Tibial artery (tissue), 4 donors: ENCODE data around the gene GJC1.

Experiments used
- DNase-seq, 2 donors: peaks; one replicate each; pipeline ENCODE4 v3.0.0-alpha.2; 2019
- H3K27ac ChIP-seq, 2 donors: fragments of 200-600 bp; sonication (generic) in 1 of 2; 1 replicate in 1 of 2; 2 replicates in 1 of 2; pipeline ENCODE4 v1.5.1; 2018 to 2019; ENCODE audit warnings: mild to moderate bottlenecking in 1 of 2
- H3K27me3 ChIP-seq, 2 donors: fragments of 200-600 bp; sonication (generic) in 1 of 2; one replicate each; pipeline versions ENCODE4 v1.5.1 to v1.6.0; 2016 to 2019
- H3K36me3 ChIP-seq, 3 donors: fragments of 200-600 bp; sonication (generic) in 2 of 3; one replicate each; pipeline ENCODE4 v1.5.1; 2016 to 2019; ENCODE audit warnings: mild to moderate bottlenecking in 2 of 3
- H3K4me1 ChIP-seq, 4 donors: fragments of 200-600 bp; sonication (generic) in 2 of 4; 1 replicate in 3 of 4; 2 replicates in 1 of 4; pipeline ENCODE4 v1.5.1; 2016 to 2019
- H3K4me3 ChIP-seq, 2 donors: fragments of 200-600 bp; sonication (generic) in 1 of 2; 1 replicate in 1 of 2; 2 replicates in 1 of 2; pipeline ENCODE4 v1.5.1; 2018 to 2019; ENCODE audit warnings: mild to moderate bottlenecking in 2 of 2
- H3K9me3 ChIP-seq, 3 donors: fragments of 200-600 bp; sonication (generic) in 1 of 3; one replicate each; pipeline ENCODE4 v1.5.1; 2016 to 2019
- CTCF ChIP-seq, 2 experiments: fragments of 200-600 bp in 1 of 2; fragments of 450-650 bp in 1 of 2; IDR thresholded peaks; one replicate each; pipeline ENCODE4 v1.5.1; 2017 to 2019; ENCODE audit warnings: antibody characterized with exemption in 2 of 2, mild to moderate bottlenecking in 1 of 2, moderate library complexity in 1 of 2
- intact Hi-C: fragments of 100-400 bp; cut with DNase I; formaldehyde crosslinking; loops from one replicate; pipeline ENCODE4 v1.15.0; 2023; ENCODE audit warnings: low total_unique reads

Gene GJC1

DNA sequence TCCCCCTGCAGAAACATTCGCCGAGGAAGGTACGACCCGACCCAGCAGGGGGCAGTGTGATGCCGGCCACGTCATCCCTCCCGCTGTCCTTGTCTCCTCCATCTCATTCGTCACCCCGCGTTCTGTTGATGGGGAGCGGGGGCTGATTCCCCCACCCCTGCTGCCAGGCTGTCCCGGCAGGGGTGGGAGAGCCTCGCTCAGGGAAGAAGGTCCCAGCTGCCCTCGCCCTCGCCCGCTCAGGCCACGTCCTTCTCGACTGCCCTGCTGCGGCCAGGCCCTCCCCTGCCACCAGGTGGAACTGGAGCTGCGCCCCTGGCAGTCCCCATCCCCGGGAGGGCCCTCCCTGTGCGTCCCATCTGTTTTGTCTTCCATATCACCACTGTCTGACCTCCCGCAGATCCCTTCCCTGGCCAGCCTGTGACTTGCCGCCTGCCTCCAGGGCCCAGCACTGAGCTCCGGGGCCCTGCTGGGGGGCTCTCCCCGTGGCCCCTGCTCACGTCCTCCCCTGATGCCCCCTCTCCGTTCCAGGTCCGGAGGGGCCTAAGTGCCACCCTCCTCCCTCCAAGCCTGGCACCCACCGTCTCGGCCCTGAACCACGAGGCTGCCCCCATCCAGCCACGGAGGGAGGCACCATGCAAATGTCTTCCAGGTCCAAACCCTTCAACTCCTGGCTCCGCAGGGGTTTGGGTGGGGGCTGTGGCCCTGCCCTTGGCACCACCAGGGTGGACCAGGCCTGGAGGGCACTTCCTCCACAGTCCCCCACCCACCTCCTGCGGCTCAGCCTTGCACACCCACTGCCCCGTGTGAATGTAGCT, 50.7 kb downstream of the GJC1 start:
- Histone ChIP-seq H3K27ac (peak overlapping the region; percentile 30 to 39), H3K36me3 (no peaks in the 10 kb centered on the region), H3K4me3 (peak overlapping the region; percentile 35 to 53), H3K27me3 (peaks cover 0 to 4% of the 10 kb centered on the region in 2 donors), H3K9me3 (no peaks in the 10 kb centered on the region), H3K4me1 (peaks cover 0 to 47% (median 35%) of the 10 kb centered on the region in 4 donors)
- DNase-seq: peak; percentile 65 to 86
- peak; percentile 84 to 92 for TF ChIP-seq CTCF (IDR thresholded peaks at IDR 0.05)
- intact Hi-C loops: loop anchor here (5.0 kb wide), 1 partner anchor 243 kb away; no protein-coding TSS in a partner anchor

DNA sequence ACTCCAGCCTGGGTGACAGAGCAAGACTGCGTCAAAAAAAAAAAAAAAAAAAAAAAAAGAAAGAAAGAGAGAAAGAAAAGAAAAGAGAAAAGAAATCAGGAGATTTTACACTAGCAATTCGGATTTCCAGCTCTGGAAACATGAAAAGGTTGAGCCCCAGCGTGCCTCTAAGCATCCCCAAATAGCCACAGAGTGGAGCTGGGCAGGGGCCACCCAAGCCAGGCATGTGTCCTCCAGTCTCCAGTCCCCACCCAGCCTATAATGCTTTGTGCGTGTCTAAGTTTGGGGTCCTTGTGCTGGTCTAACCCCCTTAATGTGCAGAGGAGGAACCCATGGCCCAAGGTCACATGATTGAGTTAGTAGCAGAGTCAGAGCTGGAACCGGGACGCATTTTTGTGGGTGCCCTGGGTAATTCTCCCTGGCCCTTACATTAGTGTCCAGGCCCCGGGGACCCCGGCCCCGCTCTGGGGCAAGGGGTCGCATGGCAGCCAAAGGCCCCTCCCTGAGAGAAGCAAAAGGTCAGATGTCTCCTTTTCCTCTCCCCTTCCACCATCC, 51.4 kb downstream of the GJC1 start:
- peaks cover 0 to 47% (median 35%) of the 10 kb centered on the region in 4 donors for H3K4me1 ChIP-seq
- peaks cover 0 to 7% of the 10 kb centered on the region in 2 donors for H3K27me3 ChIP-seq
- no peaks in the 10 kb centered on the region for H3K36me3 ChIP-seq
- DNase-seq: no peak
- H3K4me3 ChIP-seq: peak overlapping the region; percentile 35 to 53
- no peaks in the 10 kb centered on the region for H3K9me3 ChIP-seq
- H3K27ac ChIP-seq: peak overlapping the region in 1 of 2 donors; percentile 30
- no peak for TF ChIP-seq CTCF (IDR thresholded peaks at IDR 0.05)
- intact Hi-C loops: loop anchor here (5.0 kb wide), 1 partner anchor 244 kb away; no protein-coding TSS in a partner anchor

GRCh38 chr17:44777394-44778348, 52.4 kb downstream of the GJC1 start:
- H3K9me3 ChIP-seq: no peaks in the 10 kb centered on the region
- no peaks in the 10 kb centered on the region for H3K36me3 ChIP-seq
- H3K27ac ChIP-seq: no peak overlapping the region
- peaks cover 0 to 17% of the 10 kb centered on the region in 2 donors for H3K27me3 ChIP-seq
- intact Hi-C loops: loop anchor here (5.0 kb wide), 1 partner anchor 245 kb away; no protein-coding TSS in a partner anchor
- DNase-seq: no peak
- H3K4me3 ChIP-seq: no peak overlapping the region
- peaks cover 0 to 39% (median 35%) of the 10 kb centered on the region in 4 donors for H3K4me1 ChIP-seq
- no peak for TF ChIP-seq CTCF (IDR thresholded peaks at IDR 0.05)

GRCh38 chr17:44776628-44777393, 53.3 kb downstream of the GJC1 start:
- Histone ChIP-seq H3K4me1 (peaks cover 0 to 32% (median 28%) of the 10 kb centered on the region in 4 donors), H3K9me3 (no peaks in the 10 kb centered on the region), H3K27ac (no peak overlapping the region), H3K27me3 (peaks cover 0 to 25% of the 10 kb centered on the region in 2 donors), H3K4me3 (no peak overlapping the region), H3K36me3 (no peaks in the 10 kb centered on the region)
- intact Hi-C loops: loop anchor here (5.0 kb wide), 1 partner anchor 245 kb away; no protein-coding TSS in a partner anchor
- no peak for DNase-seq
- no peak for TF ChIP-seq CTCF (IDR thresholded peaks at IDR 0.05)
